GM18907 (cell line): ENCODE measurements around the gene CPB2.

Source experiments
- ATAC-seq: cut with Tn5 transposase; IDR thresholded peaks from one replicate; pipeline ENCODE4 v1.9.1; 2021; ENCODE audit warnings: mild to moderate bottlenecking, moderate library complexity; ENCODE audit not compliant: unreplicated experiment

The CPB2 gene

DNA sequence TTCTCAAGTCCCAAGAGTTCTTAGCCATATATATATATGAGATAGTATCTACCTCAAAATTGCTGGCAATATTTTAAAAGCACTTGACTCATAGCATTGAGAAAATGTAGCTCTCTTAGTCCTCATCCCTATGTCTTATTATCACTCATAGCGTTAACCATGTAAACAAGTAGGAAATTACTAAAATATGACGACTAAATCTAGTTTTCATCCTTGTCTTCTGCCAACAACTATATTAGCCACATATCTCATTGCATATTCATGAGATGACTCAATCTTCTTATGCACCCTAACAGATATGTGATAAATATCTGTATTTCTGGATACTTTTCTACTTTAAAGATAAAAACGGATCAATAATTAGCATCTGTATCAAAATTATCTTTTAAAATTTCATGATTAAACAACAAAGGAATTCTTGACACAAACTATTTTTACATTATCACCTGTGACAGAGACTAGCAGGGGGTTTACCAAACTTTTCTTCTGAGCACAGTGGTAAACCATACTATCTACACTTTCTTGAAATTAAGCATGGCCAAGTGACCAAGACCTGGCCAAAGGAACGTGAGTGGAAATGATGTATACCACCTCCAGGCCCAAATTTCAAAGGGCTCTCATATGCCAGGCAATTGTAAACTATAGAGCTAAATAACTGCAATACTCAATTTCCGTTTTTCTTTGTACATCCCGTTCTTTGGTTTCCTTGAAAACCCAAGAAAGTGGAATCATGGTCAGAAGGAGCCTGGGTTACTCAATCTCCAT is 98.0 kb downstream of the CPB2 start:
- ATAC-seq: no peak

- no peak for ATAC-seq
Measured at GRCh38 chr13:46004491-46004890, 100.3 kb downstream of the CPB2 start.
